Measurements from ENCODE around the gene BEND3. TPM values are rescaled to one million over a fixed set of nuclear protein-coding genes. Genes with fewer than 3 reads are reported as not detected.

Gene BEND3
- total and polyA plus RNA-seq, 9 of the 15 experiments (the other 6 are each of a cell fraction or from before 2014, with no cell fraction given), result 0.64 to 8.4 (median 3.3) TPM

GRCh38 chr6:107098436-107099307 is 16.6 kb downstream of the BEND3 start:
- in situ Hi-C loops (cut with MboI) (no loop called here), intact Hi-C loops (cut with micrococcal nuclease) (no loop called here)
- Histone ChIP-seq H3K27ac (ENCODE audit: extremely low read depth, low read depth, low read length) (no peak overlapping the region), H3K4me3 (no peak overlapping the region), H3K36me3 (ENCODE audit: control insufficient read depth, insufficient read depth, low read length) (no peaks in the 10 kb centered on the region), H3K9me3 (replicated peaks; ENCODE audit: control insufficient read depth, insufficient read depth, low read depth, low read length) (no peaks in the 10 kb centered on the region), H3K4me2 (ENCODE audit: insufficient read depth, low read length) (no peak overlapping the region), H3K27me3 (ENCODE audit: control insufficient read depth in 2 of 2, insufficient read depth in 2 of 2, low read length in 2 of 2) (no peaks in the 10 kb centered on the region), H3K79me2 (ENCODE audit: control insufficient read depth, insufficient read depth, low read length) (no peaks in the 10 kb centered on the region), H4K20me1 (replicated peaks; ENCODE audit: control insufficient read depth, insufficient read depth, low read length) (0 out of 2 replicates have a peak, but pooled peaks cover 6% of the 10 kb centered on the region), H3K4me1 (replicated peaks in 1 of 2; ENCODE audit: control insufficient read depth in 2 of 2, insufficient read depth in 2 of 2, low read length in 2 of 2) (peaks cover 0 to 4% of the 10 kb centered on the region in 2 experiments; a peak in 2 of 5 replicates), H3K9ac (ENCODE audit: insufficient read depth in 1 of 2, low read depth in 2 of 2, low read length in 2 of 2) (no peak overlapping the region), H3K9me1 (ENCODE audit: control insufficient read depth, insufficient read depth, low read length) (no peaks in the 10 kb centered on the region), H2AFZ (ENCODE audit: low read depth, low read length) (no peak overlapping the region)
- ATAC-seq (peak; percentile 75), DNase-seq (ENCODE audit: extremely low read depth in 1 of 4, low spot score in 3 of 4) (peak in 1 of 4 experiments; percentile 48), FAIRE-seq (peak; percentile 51)
- WGBS (ENCODE audit: insufficient coverage, low coverage, missing lambda C conversion rate), result 62% methylated on average over 14 of the region's 14 CpGs
- ChIA-PET CTCF (ENCODE audit: low intra/inter-chr PET ratio) (no interaction called here), POLR2A (interaction anchor here (1.2 kb wide), 1 partner anchor 17 kb away, joined by 3 read pairs; the partner anchor contains the start of gene BEND3)
- no TSS peak for BruUV-seq (replicated peaks)
- TF ChIP-seq USF2 (CRISPR knock-in tag; IDR thresholded peaks at IDR 0.05) (no peak), TAF7 (tag; IDR thresholded peaks at IDR 0.05) (no peak), ZC3H4 (CRISPR knock-in tag; IDR thresholded peaks at IDR 0.05; ENCODE audit: borderline replicate concordance) (no peak), TCF3 (CRISPR knock-in tag; IDR thresholded peaks at IDR 0.05) (peak; percentile 39; the same call in 1 of the 2 replicates), ZNF212 (CRISPR knock-in tag; IDR thresholded peaks at IDR 0.05) (no peak), TAL1 (IDR thresholded peaks at IDR 0.05) (peak; percentile 31; the same call in 1 of the 2 replicates), JUN (IDR thresholded peaks at IDR 0.05; ENCODE audit: borderline replicate concordance, low read depth, low read length) (no peak), JUN (CRISPR knock-in tag; IDR thresholded peaks at IDR 0.05; ENCODE audit: borderline replicate concordance) (no peak), SAFB2 (IDR thresholded peaks at IDR 0.05; ENCODE audit: borderline replicate concordance, low read depth, low read length, severe bottlenecking) (no peak), ZNF197 (CRISPR knock-in tag; IDR thresholded peaks at IDR 0.05; ENCODE audit: low read depth) (no peak), PTTG1 (tag; IDR thresholded peaks at IDR 0.05; ENCODE audit: low read depth) (no peak), CBX2 (IDR thresholded peaks at IDR 0.05; ENCODE audit: insufficient read depth, low read length, poor library complexity, severe bottlenecking) (no peak), ZNF165 (CRISPR knock-in tag; IDR thresholded peaks at IDR 0.05; ENCODE audit: borderline replicate concordance) (no peak), PTRF (tag; IDR thresholded peaks at IDR 0.05) (no peak), CBFA2T2 (conservative IDR thresholded peaks at IDR 0.05) (peak; percentile 12; the same call in 1 of the 2 replicates), HCFC1 (IDR thresholded peaks at IDR 0.05; ENCODE audit: low read depth, low read length) (no peak), ZKSCAN8 (CRISPR knock-in tag; IDR thresholded peaks at IDR 0.05) (no peak), GTF2F1 (IDR thresholded peaks at IDR 0.05; ENCODE audit: low read depth, low read length) (no peak), HDAC1 (IDR thresholded peaks at IDR 0.05) (0 out of 4 replicates have a peak, but pooled peaks of 1 of the 2 experiments have one; percentile 19), KDM1A (IDR thresholded peaks at IDR 0.05) (peak; percentile 70 to 73), FOXJ2 (tag; IDR thresholded peaks at IDR 0.05) (no peak), CBFA2T3 (IDR thresholded peaks at IDR 0.05) (peak; percentile 61; the same call in 1 of the 2 replicates), MCM3 (IDR thresholded peaks at IDR 0.05) (no peak)
